Measurements from ENCODE around the gene EXOC4.
A peak's percentile ranks its signal among the peaks of the same experiment; 100 is the strongest.

Gene EXOC4

GRCh38 chr7:133491201-133491691, 238.4 kb downstream of the EXOC4 start:
- no peak for DNase-seq (ENCODE audit: low read depth, low spot score)

- DNase-seq (ENCODE audit: low read depth, low spot score), result no peak
Measured at GRCh38 chr7:133491846-133492652, 239.2 kb downstream of the EXOC4 start.

DNA sequence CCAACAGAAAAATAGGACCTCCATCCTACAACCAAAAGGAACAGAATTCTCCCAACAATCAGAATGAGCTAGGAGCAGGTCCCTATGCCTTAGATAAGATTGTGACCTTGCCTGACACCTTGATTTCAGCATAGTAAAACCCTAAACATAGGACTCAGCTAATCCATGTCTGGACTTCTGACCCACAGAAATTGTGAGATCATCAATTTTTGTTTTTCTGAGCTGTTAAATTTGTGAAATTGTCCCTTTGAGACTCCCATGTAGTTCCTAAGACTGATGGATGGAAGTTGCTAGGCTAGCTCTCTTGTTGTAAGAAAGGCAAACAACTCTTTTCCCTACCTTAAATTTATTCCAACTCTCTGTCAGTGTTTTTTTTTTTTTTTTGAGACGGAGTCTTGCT, 244.2 kb downstream of the EXOC4 start:
- DNase-seq (ENCODE audit: low read depth, low spot score), result no peak

GRCh38 chr7:133501771-133502170, 248.9 kb downstream of the EXOC4 start:
- no peak for DNase-seq (ENCODE audit: low read depth, low spot score)

DNA sequence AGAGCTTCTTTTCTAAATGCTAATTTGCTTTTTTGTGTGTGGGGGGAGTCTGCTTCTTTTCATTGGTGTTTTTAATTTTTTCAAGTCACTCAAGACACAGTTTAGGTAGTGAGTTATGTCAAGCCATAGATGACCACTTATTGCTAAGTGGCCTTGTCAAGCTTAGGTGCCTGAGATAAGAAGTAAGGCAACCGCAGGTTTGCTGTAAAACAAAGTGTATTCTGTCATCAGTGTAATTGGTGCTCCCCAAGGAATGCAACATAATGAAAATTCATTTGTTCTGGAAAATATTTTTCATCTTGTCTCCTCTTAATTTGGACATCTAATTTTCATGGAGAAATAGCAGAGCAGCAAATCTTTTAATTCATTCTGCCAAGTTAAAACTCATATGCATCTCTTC, 249.6 kb downstream of the EXOC4 start:
- DNase-seq (ENCODE audit: low read depth, low spot score), result no peak

- DNase-seq (ENCODE audit: low read depth, low spot score), result no peak
Measured at GRCh38 chr7:133502972-133503371, 250.1 kb downstream of the EXOC4 start.

DNA sequence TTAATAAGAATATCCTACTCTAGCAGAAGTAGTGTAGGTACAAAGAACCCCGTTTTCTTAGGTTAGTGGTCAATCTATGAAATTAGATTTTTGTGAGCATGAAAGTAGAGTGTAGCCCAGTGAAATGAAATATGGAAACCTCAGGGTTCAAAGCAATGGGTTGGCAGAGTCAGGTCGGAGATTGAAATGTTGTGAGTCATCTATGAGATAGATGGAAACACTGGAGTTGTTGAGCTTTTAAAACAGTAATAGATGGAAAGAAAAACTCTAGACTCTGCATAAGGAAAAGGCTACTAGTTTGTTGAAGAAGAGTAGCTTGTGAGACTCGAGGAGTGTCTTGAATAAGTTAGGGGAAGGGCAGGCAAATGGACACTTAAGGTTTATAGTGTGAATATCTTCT, 251.9 kb downstream of the EXOC4 start:
- no peak for DNase-seq (ENCODE audit: low read depth, low spot score)

GRCh38 chr7:133509822-133510221, 256.9 kb downstream of the EXOC4 start:
- DNase-seq (ENCODE audit: low read depth, low spot score), result no peak

GRCh38 chr7:133510326-133511055, 257.6 kb downstream of the EXOC4 start:
- no peak for DNase-seq (ENCODE audit: low read depth, low spot score)

GRCh38 chr7:133511252-133511651, 258.4 kb downstream of the EXOC4 start:
- no peak for DNase-seq (ENCODE audit: low read depth, low spot score)

DNA sequence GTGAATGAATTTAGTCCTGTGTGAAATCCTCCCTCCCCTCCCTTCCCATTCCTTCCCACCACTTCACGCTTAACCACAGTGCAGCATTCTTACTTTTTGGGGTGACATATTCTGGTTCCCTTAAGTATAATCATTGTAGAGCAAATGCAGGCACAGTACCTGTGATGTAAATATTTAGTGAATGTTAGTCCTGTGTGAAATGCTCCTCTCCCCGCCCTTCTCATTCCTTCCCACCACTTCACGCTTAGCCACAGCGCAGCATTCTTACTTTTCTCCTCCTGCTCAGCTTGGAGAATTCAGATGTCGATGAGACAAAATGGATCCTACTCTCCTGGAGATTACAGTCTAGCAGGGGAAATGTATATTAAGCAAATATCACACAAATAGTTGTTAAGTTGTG, 258.8 kb downstream of the EXOC4 start:
- no peak for DNase-seq (ENCODE audit: low read depth, low spot score)

GRCh38 chr7:133512560-133512959, 259.7 kb downstream of the EXOC4 start:
- peak; percentile 36 for DNase-seq (ENCODE audit: low read depth, low spot score)

- DNase-seq (ENCODE audit: low read depth, low spot score), result peak; percentile 67
Measured at GRCh38 chr7:133513608-133514007, 260.7 kb downstream of the EXOC4 start.

DNA sequence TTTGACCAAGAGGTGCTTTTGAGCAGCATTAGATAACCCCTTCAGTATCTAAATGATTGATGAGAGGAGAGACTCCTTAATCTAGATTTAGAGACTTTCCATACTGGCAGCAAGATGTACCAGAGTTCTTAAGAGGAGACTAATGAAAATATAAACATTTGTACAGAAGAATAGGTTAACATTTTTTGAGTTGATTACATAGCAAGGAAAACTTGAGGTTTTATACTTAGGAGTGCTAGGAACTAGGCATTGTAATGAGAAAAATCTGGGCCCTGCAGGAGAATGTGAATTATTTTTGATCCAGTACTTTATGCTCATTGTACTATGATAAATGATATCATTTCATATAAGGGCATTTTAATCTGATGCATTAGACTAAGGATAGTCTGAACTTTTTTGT, 261.7 kb downstream of the EXOC4 start:
- DNase-seq (ENCODE audit: low read depth, low spot score), result no peak

DNA sequence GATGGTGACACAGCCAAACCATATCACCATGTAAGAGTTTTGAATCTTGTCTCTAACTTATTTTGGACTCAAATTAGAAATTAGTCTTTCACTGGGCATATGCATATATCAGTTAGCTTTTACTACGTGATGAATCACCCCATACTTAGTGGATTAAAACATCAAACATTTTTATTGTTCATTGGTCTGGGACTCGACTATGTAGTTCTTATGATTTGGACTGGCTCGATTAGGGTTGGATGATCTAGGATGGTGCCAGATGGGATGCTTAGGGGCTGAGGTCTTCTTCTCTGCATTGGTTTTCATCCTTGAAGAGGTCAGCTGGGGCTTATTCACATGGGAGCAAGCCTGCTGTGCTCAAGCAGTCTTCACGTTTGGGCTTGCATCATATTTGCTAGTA, 264.9 kb downstream of the EXOC4 start:
- DNase-seq (ENCODE audit: low read depth, low spot score), result no peak

DNA sequence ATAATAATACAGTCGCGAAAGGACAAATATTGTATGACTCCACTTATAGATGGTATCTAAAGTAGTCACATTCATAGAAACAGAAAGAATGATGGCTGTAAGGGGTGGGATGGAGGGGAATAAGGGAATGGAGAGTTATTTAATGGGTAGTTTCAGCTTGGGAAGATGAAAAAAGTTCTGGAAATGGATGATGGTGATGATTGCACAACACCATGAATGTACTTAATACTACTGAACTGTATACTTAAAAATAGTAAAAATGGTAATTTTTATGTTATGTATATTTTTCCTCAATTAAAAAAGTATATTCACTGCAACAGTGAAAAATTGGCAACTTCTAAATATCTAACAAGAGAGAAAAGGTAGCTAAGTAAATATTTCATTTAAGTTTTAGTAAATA, 265.8 kb downstream of the EXOC4 start:
- DNase-seq (ENCODE audit: low read depth, low spot score), result no peak

- DNase-seq (ENCODE audit: low read depth, low spot score), result no peak
Measured at GRCh38 chr7:133520248-133520647, 267.4 kb downstream of the EXOC4 start.

DNA sequence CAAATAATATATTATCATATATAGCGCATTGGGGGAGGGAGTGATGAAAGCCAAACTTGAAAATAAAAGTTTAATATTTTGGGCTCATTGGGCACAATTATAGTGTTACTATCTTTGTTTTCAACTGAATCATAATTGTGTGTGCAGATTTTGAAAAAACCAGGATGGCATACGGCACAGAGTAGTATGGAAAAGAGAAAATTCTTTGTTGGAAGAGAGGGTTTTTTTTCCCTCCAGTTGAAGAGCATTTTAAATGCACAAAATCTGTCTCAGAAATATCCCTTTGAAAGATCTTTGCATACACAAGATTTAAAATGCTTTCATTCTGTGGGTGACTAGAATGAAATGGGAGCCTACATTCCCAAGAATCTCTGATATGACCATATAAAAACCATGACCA, 269.6 kb downstream of the EXOC4 start:
- DNase-seq (ENCODE audit: low read depth, low spot score), result no peak

- DNase-seq (ENCODE audit: low read depth, low spot score), result no peak
Measured at GRCh38 chr7:133528796-133529195, 275.9 kb downstream of the EXOC4 start.

- no peak for DNase-seq (ENCODE audit: low read depth, low spot score)
Measured at GRCh38 chr7:133529861-133530260, 277.0 kb downstream of the EXOC4 start.

- no peak for DNase-seq (ENCODE audit: low read depth, low spot score)
Measured at GRCh38 chr7:133530682-133531081, 277.8 kb downstream of the EXOC4 start.

GRCh38 chr7:133534816-133535215, 281.9 kb downstream of the EXOC4 start:
- no peak for DNase-seq (ENCODE audit: low read depth, low spot score)

DNA sequence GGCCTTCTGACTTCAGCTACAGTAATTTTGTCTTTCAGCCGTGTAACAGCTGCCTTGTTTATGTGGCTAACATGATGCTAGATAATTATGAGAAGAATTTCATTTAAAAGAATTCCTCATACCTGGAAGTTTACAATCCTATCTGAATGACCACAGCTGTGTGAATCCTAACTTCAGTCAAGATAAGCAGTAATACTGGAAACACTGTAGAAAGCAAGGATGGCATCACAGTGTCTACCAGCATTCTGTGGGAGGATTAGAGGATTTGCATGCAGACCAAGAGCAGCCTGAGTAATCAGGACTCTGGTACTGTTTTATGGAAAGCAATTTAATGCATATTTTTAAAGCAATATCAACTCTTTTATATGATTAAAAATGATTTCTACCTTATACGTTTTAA, 282.4 kb downstream of the EXOC4 start:
- no peak for DNase-seq (ENCODE audit: low read depth, low spot score)

Measured in brain pericyte (primary cell).